Common myeloid progenitor, CD34-positive (primary cell): ENCODE measurements around the gene MYO1C.

ENCODE experiments used
- CTCF ChIA-PET: fragments of 350-600 bp; sonication (Branson Sonifier 250); formaldehyde crosslinking; loops from one replicate; lab custom pipeline; 2021; ENCODE audit warnings: antibody characterized with exemption; lab: Charles Lee
- POLR2A ChIA-PET: fragments of 350-600 bp; sonication (Branson Sonifier 250); formaldehyde crosslinking; loops from one replicate; lab custom pipeline; 2021; ENCODE audit warnings: antibody characterized with exemption; lab: Charles Lee
- DNase-seq, 3 donors: peaks; one replicate each; pipeline versions ENCODE4 v3.0.0 to v3.0.0-alpha.2; 2013
- H3K27ac ChIP-seq, 2 experiments: 1 replicate in 1 of 2; 2 replicates in 1 of 2; pipeline ENCODE4 v1.7.0; 2013; ENCODE audit warnings: inconsistent platforms in 2 of 2, low read length in 2 of 2, mild to moderate bottlenecking in 2 of 2, low read depth in 1 of 2, moderate library complexity in 1 of 2; ENCODE audit not compliant: severe bottlenecking in 2 of 2, insufficient read depth in 1 of 2, poor library complexity in 1 of 2
- H3K27me3 ChIP-seq, 5 experiments: replicated peaks in 2 of 5; 1 replicate in 3 of 5; 2 replicates in 2 of 5; pipeline versions ENCODE4 v1.6.1 to v1.7.0; 2013; ENCODE audit warnings: low read length in 4 of 5, mild to moderate bottlenecking in 2 of 5, moderate library complexity in 2 of 5, inconsistent platforms in 1 of 5; ENCODE audit not compliant: insufficient read depth in 5 of 5, control insufficient read depth in 4 of 5
- H3K36me3 ChIP-seq, 4 experiments: 1 replicate in 2 of 4; 2 replicates in 2 of 4; pipeline versions ENCODE4 v1.6.1 to v1.7.0; 2013; ENCODE audit warnings: low read length in 3 of 4, control low read depth in 1 of 4, mild to moderate bottlenecking in 1 of 4; ENCODE audit not compliant: control insufficient read depth in 4 of 4, insufficient read depth in 4 of 4
- H3K4me1 ChIP-seq, 4 experiments: 1 replicate in 3 of 4; 2 replicates in 1 of 4; pipeline versions ENCODE4 v1.6.1 to v1.7.1; 2013; ENCODE audit warnings: low read length in 3 of 4, mild to moderate bottlenecking in 3 of 4, control low read depth in 1 of 4, inconsistent platforms in 1 of 4, moderate library complexity in 1 of 4; ENCODE audit not compliant: control insufficient read depth in 4 of 4, insufficient read depth in 4 of 4; ENCODE audit errors: control extremely low read depth in 1 of 4
- H3K4me3 ChIP-seq, 7 experiments: 1 replicate in 4 of 7; 2 replicates in 3 of 7; pipeline versions ENCODE4 v1.5.1 to v1.7.0; 2013; ENCODE audit warnings: mild to moderate bottlenecking in 7 of 7, low read length in 6 of 7, moderate library complexity in 6 of 7, inconsistent platforms in 2 of 7, low read depth in 2 of 7, control low read depth in 1 of 7; ENCODE audit not compliant: insufficient read depth in 4 of 7, control insufficient read depth in 1 of 7; ENCODE audit errors: extremely low read depth in 1 of 7
- H3K9me3 ChIP-seq, 5 experiments: 1 replicate in 4 of 5; 2 replicates in 1 of 5; pipeline versions ENCODE4 v1.6.1 to v1.7.1; 2013; ENCODE audit warnings: low read length in 4 of 5, mild to moderate bottlenecking in 2 of 5, inconsistent platforms in 1 of 5, low read depth in 1 of 5, moderate library complexity in 1 of 5; ENCODE audit not compliant: control insufficient read depth in 4 of 5, insufficient read depth in 2 of 5; ENCODE audit errors: control extremely low read depth in 1 of 5
- WGBS: methylation state at CpG from one replicate; pipeline ENCODE4 v1.1.5; 2013; ENCODE audit not compliant: insufficient coverage; 5-methylcytosine and 5-hydroxymethylcytosine counted together

Gene MYO1C

DNA sequence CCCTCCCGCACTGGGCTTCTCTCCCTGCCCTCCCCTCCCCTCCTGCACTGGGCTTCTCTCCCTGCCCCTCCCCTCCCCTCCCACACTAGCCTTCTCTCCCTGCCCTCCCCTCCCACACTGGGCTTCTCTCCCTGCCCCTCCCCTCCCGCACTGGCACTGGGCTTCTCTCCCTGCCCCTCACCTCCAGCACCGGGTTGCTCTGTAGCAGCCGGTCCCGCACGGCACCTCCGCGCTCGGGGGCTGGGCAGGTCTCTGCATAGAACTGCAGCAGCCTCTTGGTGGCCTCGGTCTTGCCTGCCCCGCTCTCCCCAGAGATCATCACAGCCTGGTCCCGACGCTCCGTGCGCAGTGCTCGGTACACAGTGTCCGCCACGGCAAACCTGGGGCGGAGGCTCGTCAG is 9.8 kb downstream of the MYO1C start:
- WGBS, result 97% methylated on average over 10 of the region's 20 CpGs
- no peak overlapping the region for H3K4me3 ChIP-seq
- CTCF ChIA-PET, result interaction anchor here (0.9 to 1.0 kb wide), 2 partner anchors 11 to 129 kb away, joined by 3 read pairs; no protein-coding TSS in a partner anchor
- no peaks in the 10 kb centered on the region for H3K36me3 ChIP-seq
- peaks cover 0 to 27% (median 25%) of the 10 kb centered on the region in 4 experiments for H3K4me1 ChIP-seq
- DNase-seq, result no peak
- no peaks in the 10 kb centered on the region for H3K9me3 ChIP-seq
- peaks cover 0 to 38% (median 11%) of the 10 kb centered on the region in 5 experiments for H3K27me3 ChIP-seq
- POLR2A ChIA-PET, result no interaction called here
- no peak overlapping the region for H3K27ac ChIP-seq

- Histone ChIP-seq H3K36me3 (no peaks in the 10 kb centered on the region), H3K9me3 (no peaks in the 10 kb centered on the region), H3K4me3 (no peak overlapping the region), H3K27me3 (peaks cover 0 to 28% (median 6%) of the 10 kb centered on the region in 5 experiments), H3K4me1 (peaks cover 0 to 18% (median 15%) of the 10 kb centered on the region in 4 experiments), H3K27ac (no peak overlapping the region)
- POLR2A ChIA-PET, result interaction anchor here (1.0 kb wide), 1 partner anchor 13 kb away, joined by 3 read pairs; no protein-coding TSS in a partner anchor
- 92% methylated on average over 11 of the region's 11 CpGs for WGBS
- CTCF ChIA-PET, result interaction anchor here (0.7 to 1.2 kb wide), 2 partner anchors 10 to 28 kb away, joined by 3 to 5 read pairs; no protein-coding TSS in a partner anchor
- DNase-seq, result no peak
Observed at GRCh38 chr17:1481736-1482135, 10.8 kb downstream of the MYO1C start.

- H3K4me3 ChIP-seq, result no peak overlapping the region
- peaks cover 0 to 11% (median 8%) of the 10 kb centered on the region in 4 experiments for H3K4me1 ChIP-seq
- H3K9me3 ChIP-seq, result no peaks in the 10 kb centered on the region
- H3K27me3 ChIP-seq, result peaks cover 0 to 22% (median 7%) of the 10 kb centered on the region in 5 experiments
- no peak overlapping the region for H3K27ac ChIP-seq
- DNase-seq, result no peak
- ChIA-PET POLR2A (interaction anchor here (1.0 kb wide), 1 partner anchor 14 kb away, joined by 3 read pairs; no protein-coding TSS in a partner anchor), CTCF (interaction anchor here (0.7 to 1.2 kb wide), 2 partner anchors 9 to 29 kb away, joined by 3 to 5 read pairs; no protein-coding TSS in a partner anchor)
- no peaks in the 10 kb centered on the region for H3K36me3 ChIP-seq
- WGBS, result 90% methylated on average over 14 of the region's 18 CpGs
Observed at GRCh38 chr17:1480747-1481465, 11.6 kb downstream of the MYO1C start.

GRCh38 chr17:1478418-1478817 is 14.1 kb downstream of the MYO1C start:
- DNase-seq, result no peak
- Histone ChIP-seq H3K4me3 (no peak overlapping the region), H3K27ac (no peak overlapping the region), H3K9me3 (no peaks in the 10 kb centered on the region), H3K36me3 (no peaks in the 10 kb centered on the region), H3K27me3 (peaks cover 0 to 13% (median 3%) of the 10 kb centered on the region in 5 experiments), H3K4me1 (no peaks in the 10 kb centered on the region)
- WGBS, result 96% methylated on average over 26 of the region's 26 CpGs
- ChIA-PET POLR2A (no interaction called here), CTCF (interaction anchor here (1.0 to 1.3 kb wide), 2 partner anchors 37 to 107 kb away, joined by 3 read pairs; partner anchors contain the start of gene INPP5K)

- no peak for DNase-seq
- H3K4me1 ChIP-seq, result peaks cover 0 to 3% (median 1%) of the 10 kb centered on the region in 4 experiments
- CTCF ChIA-PET, result interaction anchor here (1.4 to 1.6 kb wide), 3 partner anchors 22 to 109 kb away, joined by 3 to 4 read pairs (median 3); no protein-coding TSS in a partner anchor
- no peaks in the 10 kb centered on the region for H3K36me3 ChIP-seq
- peaks cover 0 to 17% (median 5%) of the 10 kb centered on the region in 5 experiments for H3K27me3 ChIP-seq
- 94% methylated on average over 14 of the region's 15 CpGs for WGBS
- no peak overlapping the region for H3K27ac ChIP-seq
- POLR2A ChIA-PET, result no interaction called here
- H3K4me3 ChIP-seq, result no peak overlapping the region
- no peaks in the 10 kb centered on the region for H3K9me3 ChIP-seq
Observed at GRCh38 chr17:1475321-1475854, 17.1 kb downstream of the MYO1C start.

DNA sequence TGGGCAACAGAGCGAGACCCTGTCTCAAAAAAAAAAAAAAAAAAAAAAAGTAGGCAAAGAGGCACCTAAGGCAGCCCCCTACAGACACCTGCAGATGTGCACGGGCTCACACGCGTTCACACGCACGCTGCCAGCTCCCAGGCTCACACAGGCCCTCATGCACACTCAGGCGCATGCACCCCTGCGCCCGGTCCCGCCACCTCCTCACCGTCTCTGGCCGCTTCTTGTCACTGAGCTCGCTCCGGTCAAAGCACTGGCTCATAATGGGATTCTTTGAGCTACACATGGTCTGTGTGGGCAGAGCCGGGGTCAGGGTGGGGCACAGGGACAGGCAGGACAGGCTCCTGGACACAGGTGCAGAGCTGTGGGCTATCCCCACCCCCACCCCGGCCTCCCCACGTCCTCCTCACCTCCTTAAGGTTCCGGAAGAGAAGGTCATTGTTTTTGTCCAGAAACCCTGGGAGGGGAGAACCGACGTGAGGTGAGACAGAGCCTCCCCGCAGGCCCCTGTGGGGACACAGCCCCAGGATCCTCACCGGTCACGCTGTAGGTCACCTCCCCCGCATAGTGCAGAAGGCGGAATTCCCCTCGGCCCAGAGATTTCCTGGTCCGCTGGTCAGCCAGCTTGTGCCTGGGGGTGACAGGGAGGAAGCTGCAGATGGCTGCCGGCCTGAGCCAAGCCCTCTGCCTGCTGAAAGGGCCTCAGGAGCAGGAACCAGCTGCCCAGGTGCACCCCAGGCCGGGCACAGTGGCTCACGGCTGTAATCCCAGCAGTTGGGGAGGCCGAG is 17.9 kb downstream of the MYO1C start:
- 99% methylated on average over 20 of the region's 31 CpGs for WGBS
- DNase-seq, result no peak
- no peak overlapping the region for H3K27ac ChIP-seq
- POLR2A ChIA-PET, result no interaction called here
- H3K9me3 ChIP-seq, result peaks cover 0 to under 1% (median 0%) of the 10 kb centered on the region in 5 experiments
- H3K4me1 ChIP-seq, result peaks cover 0 to 7% (median 3%) of the 10 kb centered on the region in 4 experiments
- CTCF ChIA-PET, result interaction anchor here (0.6 to 1.6 kb wide), 4 partner anchors 13 to 109 kb away, joined by 3 to 4 read pairs (median 3); no protein-coding TSS in a partner anchor
- no peaks in the 10 kb centered on the region for H3K36me3 ChIP-seq
- no peak overlapping the region for H3K4me3 ChIP-seq
- H3K27me3 ChIP-seq, result peaks cover 0 to 16% (median 5%) of the 10 kb centered on the region in 5 experiments
